GM21786 (cell line): ENCODE results near the gene NIPSNAP2.
A peak's percentile ranks its signal among the peaks of the same experiment; 100 is the strongest.
"Not testable (repeated sequence)": the region's sequence is repeated elsewhere in the genome, so short reads cannot be mapped to it uniquely, and the experiment has no call there.

Experiments
- ATAC-seq: cut with Tn5 transposase; IDR thresholded peaks from one replicate; pipeline ENCODE4 v1.9.1; 2021; ENCODE audit not compliant: unreplicated experiment

Gene NIPSNAP2

DNA sequence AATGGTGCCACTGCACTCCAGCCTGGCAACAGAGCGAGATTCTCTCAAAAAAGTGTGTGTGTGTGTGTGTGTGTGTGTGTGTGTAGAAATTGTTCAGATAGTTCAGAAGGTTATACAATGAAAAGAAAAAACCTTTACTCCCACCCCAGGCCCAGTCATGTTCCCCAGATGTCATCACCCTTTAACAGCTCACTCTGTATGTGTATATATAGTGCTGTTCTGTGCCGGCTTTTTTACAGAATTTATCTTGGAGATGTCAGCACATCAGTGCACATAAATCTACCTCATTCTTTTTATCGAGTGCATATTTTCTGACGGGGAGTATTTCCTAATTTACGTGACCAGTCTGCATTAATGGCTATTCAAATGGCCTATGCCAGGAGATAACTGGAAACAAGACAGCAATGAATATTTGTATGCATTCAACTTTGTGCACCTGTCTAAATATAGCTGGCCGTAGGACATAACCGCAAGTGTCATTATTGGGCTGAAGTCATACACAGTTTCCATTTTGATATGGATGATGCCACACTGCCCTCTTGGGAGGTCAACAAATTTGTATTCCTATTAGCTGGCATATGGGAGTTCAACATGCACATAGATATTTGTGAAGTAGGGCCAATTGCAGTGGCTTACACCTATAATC lies 11.7 kb downstream of the NIPSNAP2 start:
- no peak for ATAC-seq

DNA sequence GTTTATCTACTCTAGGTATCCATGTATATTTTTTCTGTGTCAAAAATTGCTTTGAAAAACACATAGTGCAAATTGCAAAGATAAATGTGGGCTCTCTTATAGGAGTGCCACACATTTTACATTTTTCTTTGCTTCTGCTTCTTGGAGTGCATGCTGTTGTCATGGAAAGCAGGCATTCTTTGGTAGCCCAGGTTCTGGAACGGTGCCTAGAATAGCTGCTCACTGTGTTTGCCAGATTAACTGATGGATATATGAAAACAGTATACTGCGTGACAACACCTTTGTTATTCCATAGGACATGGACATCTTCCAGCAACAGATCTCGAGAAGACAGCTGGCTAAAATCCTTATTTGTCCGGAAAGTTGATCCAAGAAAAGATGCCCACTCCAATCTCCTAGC lies 13.4 kb downstream of the NIPSNAP2 start:
- ATAC-seq, result no peak

DNA sequence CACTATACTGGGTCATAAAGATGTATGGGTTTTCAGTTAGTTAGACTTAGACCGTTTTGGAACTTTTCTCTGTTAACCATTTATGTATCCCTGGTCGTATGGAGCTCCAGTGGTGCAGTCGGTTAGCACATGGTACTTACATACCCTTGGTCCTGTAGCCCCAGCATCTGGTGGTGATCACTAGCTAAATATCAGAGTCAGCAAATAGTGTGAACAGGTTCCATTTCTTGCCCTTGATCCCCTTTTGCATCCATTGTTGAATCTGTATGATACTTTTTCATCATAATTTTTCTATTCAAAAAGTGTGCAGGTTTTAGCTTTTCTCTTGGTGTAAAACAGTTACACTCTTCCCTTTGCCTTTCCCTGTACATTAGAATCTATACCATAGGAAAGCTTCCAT lies 15.9 kb downstream of the NIPSNAP2 start:
- no peak for ATAC-seq

DNA sequence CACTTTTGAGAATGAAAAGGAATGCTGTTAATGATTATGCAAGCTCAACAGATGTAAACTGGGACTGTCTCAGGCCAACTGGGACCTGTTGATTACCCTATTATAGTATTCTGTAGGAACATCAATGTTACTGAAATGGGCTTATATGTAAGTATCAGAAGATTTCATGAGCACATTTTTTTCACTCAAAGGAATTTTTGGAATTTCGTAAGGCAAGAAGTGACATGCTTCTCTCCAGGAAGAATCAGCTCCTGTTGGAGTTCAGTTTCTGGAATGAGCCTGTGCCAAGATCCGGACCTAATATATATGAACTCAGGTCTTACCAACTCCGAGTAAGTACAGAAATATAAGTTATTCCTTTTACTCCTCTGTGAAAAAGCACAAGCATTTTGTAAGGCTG lies 19.2 kb downstream of the NIPSNAP2 start:
- no peak for ATAC-seq

DNA sequence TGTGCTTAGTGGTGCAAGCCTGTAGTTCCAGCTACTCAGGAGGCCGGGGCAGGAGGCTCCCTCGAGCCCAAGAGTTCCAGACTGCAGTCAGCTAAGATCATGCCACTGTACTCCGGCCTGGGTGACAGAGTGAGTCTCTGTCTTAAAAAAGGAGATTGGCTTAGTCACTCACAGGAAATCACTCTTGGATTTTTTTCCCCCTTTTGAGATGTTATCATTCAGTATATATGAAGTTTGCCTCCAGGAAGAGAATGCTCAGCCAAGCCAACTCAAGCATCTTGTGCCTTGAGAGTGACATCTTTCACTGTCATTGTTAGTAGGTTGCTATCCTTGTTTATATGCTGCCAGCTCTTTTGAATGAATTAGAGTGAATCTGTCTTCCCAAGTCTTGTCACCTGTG lies 28.0 kb downstream of the NIPSNAP2 start:
- no peak for ATAC-seq

DNA sequence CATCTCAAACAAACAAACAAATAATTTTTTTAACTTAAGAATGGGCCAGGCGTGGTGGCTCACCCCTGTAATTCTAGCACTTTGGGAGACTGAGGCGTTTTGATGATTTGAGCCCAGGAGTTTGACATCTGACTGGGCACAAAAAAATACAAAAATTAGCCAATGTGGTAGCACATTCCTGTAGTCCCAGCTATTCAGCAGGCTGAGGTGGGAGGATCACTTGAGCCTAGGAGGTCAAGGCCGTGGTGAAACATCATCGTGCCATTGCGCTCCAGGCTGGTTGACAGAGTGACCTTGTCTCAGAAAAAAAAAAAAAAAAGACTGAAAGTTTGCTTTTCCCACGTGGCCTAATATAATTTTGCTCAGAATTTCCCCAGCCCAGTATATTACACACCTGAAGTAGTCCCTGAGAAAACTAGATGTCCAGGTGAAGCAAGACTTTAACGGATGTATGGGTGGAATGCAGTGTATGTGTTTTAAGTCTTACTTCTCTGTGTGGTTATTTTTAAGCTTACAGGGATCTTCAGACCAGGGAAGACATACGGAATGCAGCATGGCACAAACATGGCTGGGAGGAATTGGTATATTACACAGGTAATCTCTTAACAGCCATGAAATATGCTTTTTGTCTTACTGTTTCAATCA lies 32.6 kb downstream of the NIPSNAP2 start:
- no peak for ATAC-seq

GRCh38 chr7:56003749-56004148 lies 39.4 kb downstream of the NIPSNAP2 start:
- ATAC-seq, result no peak

GRCh38 chr7:56007167-56007652 lies 42.8 kb downstream of the NIPSNAP2 start:
- ATAC-seq, result no peak

GRCh38 chr7:56007891-56008290 lies 43.5 kb downstream of the NIPSNAP2 start:
- no peak for ATAC-seq

DNA sequence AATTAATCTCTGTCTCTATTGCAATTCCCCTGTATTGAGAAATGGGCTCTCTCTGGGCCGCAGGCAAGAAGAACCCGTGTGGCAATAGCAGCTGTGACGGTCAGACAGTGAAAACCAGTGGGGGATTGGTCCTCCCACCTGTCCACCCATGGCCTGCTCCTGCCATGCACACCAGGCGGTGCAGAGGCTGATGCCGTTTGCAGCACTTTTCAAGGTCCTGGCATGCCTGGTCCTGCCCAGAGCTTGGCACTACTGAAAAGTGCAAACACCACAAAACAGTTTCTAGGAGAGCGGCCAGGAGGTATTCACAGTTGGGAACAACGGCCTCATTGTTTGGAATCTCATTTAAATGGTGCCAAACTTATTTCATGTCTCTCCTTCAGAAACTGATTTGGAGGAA lies 45.3 kb downstream of the NIPSNAP2 start:
- ATAC-seq, result no peak

DNA sequence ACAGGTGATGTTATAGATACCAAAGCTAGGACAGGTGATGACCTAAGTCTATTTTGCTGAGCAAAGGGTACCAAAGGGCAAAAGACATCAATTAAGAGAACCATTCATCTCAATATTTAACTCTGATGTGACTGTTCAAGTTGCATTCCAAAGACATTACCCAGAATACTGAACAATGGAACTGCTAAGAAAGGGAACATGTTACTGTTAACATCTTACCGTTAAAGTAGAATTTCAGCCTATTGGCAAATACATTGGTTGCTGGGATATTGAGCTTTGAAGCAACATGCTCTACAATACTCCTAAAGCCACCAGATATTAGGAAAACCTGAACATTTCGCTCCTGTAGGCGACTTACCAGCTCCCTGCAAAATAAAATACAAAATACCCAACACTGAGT lies 52.6 kb downstream of the NIPSNAP2 start:
- ATAC-seq, result not testable (repeated sequence)

- no peak for ATAC-seq
Measured at GRCh38 chr7:56019501-56019900, 55.1 kb downstream of the NIPSNAP2 start.

DNA sequence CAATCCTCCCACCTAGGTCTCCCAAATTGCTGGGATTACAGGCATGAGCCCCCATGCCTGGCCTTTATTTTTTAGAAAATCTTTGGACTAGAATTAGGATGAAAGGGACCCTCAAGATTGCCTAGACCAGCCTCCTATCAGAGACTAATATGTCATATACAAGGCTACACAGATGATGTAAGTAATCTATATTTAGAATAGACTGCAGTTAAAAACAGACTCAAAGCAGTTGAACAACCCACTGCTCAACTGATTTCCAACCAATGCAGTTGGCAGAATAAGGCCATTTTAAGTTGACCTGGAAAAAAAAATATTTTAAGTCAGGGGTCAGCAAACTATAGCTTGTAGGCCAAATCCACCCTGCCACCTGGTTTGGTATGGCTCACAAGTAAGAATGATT lies 59.1 kb downstream of the NIPSNAP2 start:
- no peak for ATAC-seq

GRCh38 chr7:56026538-56026937 lies 62.2 kb downstream of the NIPSNAP2 start:
- ATAC-seq, result no peak

DNA sequence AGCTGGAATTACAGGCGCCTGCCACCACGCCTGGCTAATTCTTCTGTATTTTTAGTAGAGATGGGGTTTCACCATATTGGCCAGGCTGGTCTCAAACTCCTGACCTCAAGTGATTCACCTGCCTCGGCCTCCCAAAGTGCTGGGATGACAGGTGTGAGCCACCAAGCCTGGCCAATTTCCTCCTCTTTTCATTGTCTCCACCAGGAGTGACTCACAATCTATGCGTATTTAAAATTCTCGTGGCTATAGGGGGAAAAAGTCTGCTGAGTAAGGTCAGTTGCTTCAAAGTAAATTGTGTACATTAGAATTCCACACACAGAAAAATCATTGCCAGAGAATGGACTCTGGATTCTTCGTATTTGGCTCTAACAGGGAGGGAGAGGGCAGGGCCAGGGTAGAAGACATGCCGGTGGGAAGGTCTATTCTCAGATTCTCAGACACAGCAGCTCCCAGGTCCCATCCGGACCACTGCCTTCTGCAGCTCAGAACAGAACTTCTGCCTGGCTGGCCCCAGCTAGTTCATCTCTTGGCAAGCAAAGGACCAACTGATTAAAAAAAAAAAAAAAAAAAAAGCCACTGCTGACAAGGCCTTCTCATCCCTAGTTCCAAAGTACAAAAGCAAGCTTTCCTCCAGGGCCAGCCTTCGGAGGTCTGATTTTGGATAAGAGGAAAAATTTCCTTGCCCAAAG lies 64.7 kb downstream of the NIPSNAP2 start:
- ATAC-seq, result no peak

GRCh38 chr7:56030340-56030739 lies 66.0 kb downstream of the NIPSNAP2 start:
- no peak for ATAC-seq

DNA sequence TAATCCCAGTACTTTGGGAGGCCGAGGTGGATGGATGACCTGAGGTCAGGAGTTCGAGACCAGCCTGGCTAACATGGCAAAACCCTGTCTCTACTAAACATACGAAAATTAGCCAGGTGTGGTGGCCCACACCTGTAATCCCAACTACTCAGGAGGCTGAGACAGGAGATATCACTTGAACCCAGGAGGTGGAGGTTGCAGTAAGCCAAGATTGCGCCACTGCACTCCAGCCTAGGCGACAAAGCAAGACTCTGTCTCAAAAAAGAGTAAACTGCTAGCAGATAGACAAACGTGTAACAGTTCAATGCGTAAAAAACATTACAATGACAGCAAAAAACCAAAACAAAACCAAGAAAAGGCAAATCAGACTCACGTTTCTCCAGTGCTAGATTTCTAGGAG lies 67.2 kb downstream of the NIPSNAP2 start:
- not testable (repeated sequence) for ATAC-seq

- ATAC-seq, result not testable (repeated sequence)
Measured at GRCh38 chr7:56032578-56032977, 68.2 kb downstream of the NIPSNAP2 start.

DNA sequence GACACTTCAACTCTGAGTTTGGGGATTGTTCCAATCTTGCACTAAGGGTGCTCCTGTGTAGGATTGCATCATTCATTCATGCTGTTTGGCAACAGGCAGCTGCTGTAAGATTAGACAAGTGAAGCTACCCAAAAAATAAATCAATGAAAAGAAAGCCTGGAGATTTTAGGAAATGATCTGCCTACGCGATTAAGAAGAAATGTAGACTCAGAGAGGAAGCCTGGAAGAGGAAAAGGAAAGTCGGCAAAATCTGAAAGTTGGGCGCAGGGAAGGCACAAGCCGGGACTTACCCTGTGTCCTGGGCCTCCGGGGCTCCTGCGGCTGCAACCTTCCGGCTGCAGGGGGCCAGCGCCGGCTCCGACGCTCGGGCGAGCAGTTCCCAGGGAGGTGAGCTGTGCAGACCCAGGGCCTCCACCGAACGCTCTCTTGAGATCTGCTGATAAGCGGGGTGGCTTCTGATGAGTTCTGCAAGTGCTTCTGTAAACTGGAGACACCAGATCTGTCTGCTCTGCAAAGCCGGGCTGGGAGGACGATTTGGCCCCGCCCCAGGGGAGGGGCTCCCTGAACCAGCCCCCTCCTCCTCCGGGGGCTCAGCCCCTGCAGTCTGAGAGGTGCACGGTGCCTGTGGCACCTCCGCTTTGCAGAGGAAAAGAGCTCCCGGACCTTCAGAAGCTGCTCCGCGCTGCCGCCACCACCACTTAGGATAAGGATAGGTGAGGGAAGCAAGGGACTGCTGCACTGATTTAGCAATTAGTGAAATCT lies 69.5 kb downstream of the NIPSNAP2 start:
- peak; percentile 94 for ATAC-seq

DNA sequence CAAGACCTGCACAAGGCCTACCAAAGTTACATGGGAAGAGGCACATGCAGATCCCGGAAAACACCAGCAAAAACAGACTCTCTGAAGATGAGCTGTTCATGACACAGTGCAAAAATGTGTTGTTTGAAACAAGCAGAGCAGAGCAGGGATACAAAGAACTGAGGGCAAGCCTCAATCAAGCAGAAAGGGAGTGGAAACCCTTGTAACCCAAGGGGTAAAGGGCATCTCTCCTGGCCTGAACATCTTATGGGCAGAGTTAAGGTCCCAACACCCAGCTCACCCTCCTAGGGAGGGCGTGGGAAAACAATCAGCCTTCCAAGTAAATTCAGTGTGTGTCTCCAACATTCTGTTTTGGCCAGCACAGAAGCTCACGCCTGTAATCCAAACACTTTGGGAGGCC lies 76.3 kb downstream of the NIPSNAP2 start:
- ATAC-seq, result no peak

- not testable (repeated sequence) for ATAC-seq
Measured at GRCh38 chr7:56045758-56046157, 81.4 kb downstream of the NIPSNAP2 start.
